Osteocyte (in vitro differentiated cells): ENCODE results near the gene CHCT1. TPM values are rescaled to one million over a fixed set of nuclear protein-coding genes. Genes with fewer than 3 reads are reported as not detected.

Experiments
- DNase-seq: peaks from one replicate; pipeline ENCODE4 v3.0.0; 2021; ENCODE audit warnings: mixed read lengths; ENCODE audit not compliant: unreplicated experiment; ENCODE audit errors: extremely low spot score
- H3K27ac Mint-ChIP-seq: one replicate; pipeline ENCODE4 v1.8.0; 2021; ENCODE audit warnings: mild to moderate bottlenecking, mixed read lengths; ENCODE audit not compliant: unreplicated experiment
- H3K27me3 Mint-ChIP-seq: one replicate; pipeline ENCODE4 v1.8.0; 2021; ENCODE audit warnings: mixed read lengths; ENCODE audit not compliant: unreplicated experiment
- H3K36me3 Mint-ChIP-seq: one replicate; pipeline ENCODE4 v1.8.0; 2021; ENCODE audit warnings: mixed read lengths; ENCODE audit not compliant: unreplicated experiment
- H3K4me1 Mint-ChIP-seq: one replicate; pipeline ENCODE4 v1.8.0; 2021; ENCODE audit warnings: mixed read lengths; ENCODE audit not compliant: unreplicated experiment
- H3K4me3 Mint-ChIP-seq: one replicate; pipeline ENCODE4 v1.8.0; 2021; ENCODE audit warnings: mild to moderate bottlenecking, moderate library complexity, mixed read lengths; ENCODE audit not compliant: unreplicated experiment
- H3K9me3 Mint-ChIP-seq: one replicate; pipeline ENCODE4 v1.8.0; 2021; ENCODE audit warnings: mixed read lengths; ENCODE audit not compliant: unreplicated experiment
- total RNA-seq: library from RNA; stranded (reverse); gene quantifications from 2 replicates; pipeline ENCODE4 v1.2.1, GENCODE V29; 2021
- TF ChIP-seq, protein P1 (sequence below): fragments of 200-600 bp; sonication (generic); IDR thresholded peaks from 2 replicates; pipeline ENCODE4 v1.5.0; 2021; ENCODE audit warnings: antibody characterized with exemption, mild to moderate bottlenecking, moderate library complexity

CHCT1 gene
- total RNA-seq, 1 donor from 2014 or later = not detected

- Mint-ChIP-seq H3K9me3 (no peaks in the 10 kb centered on the region), H3K36me3 (no peaks in the 10 kb centered on the region), H3K4me1 (no peaks in the 10 kb centered on the region), H3K27ac (no peak overlapping the region), H3K27me3 (no peaks in the 10 kb centered on the region), H3K4me3 (no peak overlapping the region)
- TF ChIP-seq, protein P1, sequence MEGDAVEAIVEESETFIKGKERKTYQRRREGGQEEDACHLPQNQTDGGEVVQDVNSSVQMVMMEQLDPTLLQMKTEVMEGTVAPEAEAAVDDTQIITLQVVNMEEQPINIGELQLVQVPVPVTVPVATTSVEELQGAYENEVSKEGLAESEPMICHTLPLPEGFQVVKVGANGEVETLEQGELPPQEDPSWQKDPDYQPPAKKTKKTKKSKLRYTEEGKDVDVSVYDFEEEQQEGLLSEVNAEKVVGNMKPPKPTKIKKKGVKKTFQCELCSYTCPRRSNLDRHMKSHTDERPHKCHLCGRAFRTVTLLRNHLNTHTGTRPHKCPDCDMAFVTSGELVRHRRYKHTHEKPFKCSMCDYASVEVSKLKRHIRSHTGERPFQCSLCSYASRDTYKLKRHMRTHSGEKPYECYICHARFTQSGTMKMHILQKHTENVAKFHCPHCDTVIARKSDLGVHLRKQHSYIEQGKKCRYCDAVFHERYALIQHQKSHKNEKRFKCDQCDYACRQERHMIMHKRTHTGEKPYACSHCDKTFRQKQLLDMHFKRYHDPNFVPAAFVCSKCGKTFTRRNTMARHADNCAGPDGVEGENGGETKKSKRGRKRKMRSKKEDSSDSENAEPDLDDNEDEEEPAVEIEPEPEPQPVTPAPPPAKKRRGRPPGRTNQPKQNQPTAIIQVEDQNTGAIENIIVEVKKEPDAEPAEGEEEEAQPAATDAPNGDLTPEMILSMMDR = no peak
- no peak for DNase-seq
Observed at GRCh38 chr17:60403962-60404361, 18.3 kb upstream of the CHCT1 start.

- TF ChIP-seq, protein P1 = no peak
- no peaks in the 10 kb centered on the region for H3K36me3 Mint-ChIP-seq
- DNase-seq = no peak
- H3K27ac Mint-ChIP-seq = no peak overlapping the region
- H3K27me3 Mint-ChIP-seq = no peaks in the 10 kb centered on the region
- no peak overlapping the region for H3K4me3 Mint-ChIP-seq
- H3K9me3 Mint-ChIP-seq = no peaks in the 10 kb centered on the region
- no peaks in the 10 kb centered on the region for H3K4me1 Mint-ChIP-seq
Observed at GRCh38 chr17:60406887-60407286, 15.4 kb upstream of the CHCT1 start.

DNA sequence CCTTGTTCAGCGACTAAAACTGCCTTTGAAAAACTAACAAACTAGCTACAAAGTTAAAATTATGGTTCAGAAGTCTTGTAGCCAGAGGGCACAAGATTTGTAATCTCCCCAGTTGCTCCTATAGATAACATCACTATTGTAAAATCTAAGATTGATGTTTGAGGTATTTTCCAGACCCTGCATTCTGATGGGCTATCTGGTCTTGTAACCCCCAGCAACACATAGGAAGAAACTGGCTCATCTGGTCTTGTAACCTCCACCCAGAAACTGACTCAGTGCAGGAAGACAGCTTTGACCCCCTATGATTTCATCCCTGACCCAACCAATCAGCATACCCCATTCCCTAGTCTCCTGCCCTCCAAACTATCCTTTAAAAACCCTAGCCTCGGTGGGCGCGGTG lies 12.3 kb upstream of the CHCT1 start:
- H3K27ac Mint-ChIP-seq = no peak overlapping the region
- TF ChIP-seq, protein P1 = no peak
- no peak overlapping the region for H3K4me3 Mint-ChIP-seq
- H3K4me1 Mint-ChIP-seq = no peaks in the 10 kb centered on the region
- DNase-seq = no peak
- H3K27me3 Mint-ChIP-seq = peaks cover 2% of the 10 kb centered on the region
- H3K9me3 Mint-ChIP-seq = no peaks in the 10 kb centered on the region
- H3K36me3 Mint-ChIP-seq = no peaks in the 10 kb centered on the region

DNA sequence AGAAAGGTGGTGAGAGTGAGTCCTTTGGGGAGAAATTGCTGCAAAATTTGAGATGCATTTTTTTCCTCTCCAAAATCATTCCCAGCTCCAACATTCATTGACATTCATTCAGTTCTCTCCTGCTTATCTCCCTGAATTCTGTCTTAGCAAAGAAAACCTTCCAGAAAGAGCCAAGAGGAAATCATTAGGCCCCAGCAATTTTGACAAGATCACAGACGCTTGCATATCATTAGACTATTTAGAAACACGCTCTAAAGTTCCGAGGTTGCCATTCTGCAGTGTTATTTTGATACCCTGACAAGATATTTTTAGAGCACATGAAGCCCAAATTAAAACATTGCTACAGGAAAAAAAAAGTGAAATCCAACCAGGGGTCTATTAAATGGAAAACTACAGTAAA lies 9.6 kb upstream of the CHCT1 start:
- H3K4me3 Mint-ChIP-seq = no peak overlapping the region
- H3K9me3 Mint-ChIP-seq = no peaks in the 10 kb centered on the region
- no peak overlapping the region for H3K27ac Mint-ChIP-seq
- H3K27me3 Mint-ChIP-seq = peaks cover 2% of the 10 kb centered on the region
- TF ChIP-seq, protein P1 = no peak
- H3K4me1 Mint-ChIP-seq = no peaks in the 10 kb centered on the region
- DNase-seq = no peak
- no peaks in the 10 kb centered on the region for H3K36me3 Mint-ChIP-seq

GRCh38 chr17:60415146-60415545 lies 7.1 kb upstream of the CHCT1 start:
- no peaks in the 10 kb centered on the region for H3K4me1 Mint-ChIP-seq
- no peaks in the 10 kb centered on the region for H3K36me3 Mint-ChIP-seq
- DNase-seq = no peak
- H3K27me3 Mint-ChIP-seq = peaks cover 2% of the 10 kb centered on the region
- H3K27ac Mint-ChIP-seq = no peak overlapping the region
- no peaks in the 10 kb centered on the region for H3K9me3 Mint-ChIP-seq
- no peak overlapping the region for H3K4me3 Mint-ChIP-seq
- TF ChIP-seq, protein P1 = no peak
